H9 (cell line): ENCODE measurements around the gene MYF6. TPM values are rescaled to one million over a fixed set of nuclear protein-coding genes. Genes with fewer than 3 reads are reported as not detected.

ENCODE experiments used
- DNase-seq: peaks from one replicate; pipeline ENCODE4 v3.0.0-alpha.2; 2017
- H2AFZ ChIP-seq: one replicate; pipeline ENCODE4 v1.6.1; 2013; ENCODE audit warnings: mild to moderate bottlenecking, low read length, control low read depth, moderate library complexity
- H2AK5ac ChIP-seq: 2 replicates; pipeline ENCODE4 v1.6.1; 2013; ENCODE audit warnings: low read length, control low read depth, mixed read lengths; ENCODE audit not compliant: insufficient read length
- H2BK120ac ChIP-seq: one replicate; pipeline ENCODE4 v1.6.1; 2013; ENCODE audit warnings: low read depth, mild to moderate bottlenecking, low read length, control low read depth, inconsistent platforms; ENCODE audit not compliant: poor library complexity, severe bottlenecking
- H2BK12ac ChIP-seq: 2 replicates; pipeline ENCODE4 v1.6.1; 2013; ENCODE audit warnings: low read length, control low read depth, mixed read lengths, low read depth; ENCODE audit not compliant: insufficient read length
- H2BK15ac ChIP-seq: 2 replicates; pipeline ENCODE4 v1.6.1; 2013; ENCODE audit warnings: low read depth, low read length, control low read depth
- H2BK20ac ChIP-seq: one replicate; pipeline ENCODE4 v1.6.1; 2013; ENCODE audit warnings: low read depth, mild to moderate bottlenecking, low read length, control low read depth, inconsistent platforms; ENCODE audit not compliant: poor library complexity, severe bottlenecking
- H2BK5ac ChIP-seq: 2 replicates; pipeline ENCODE4 v1.6.1; 2013; ENCODE audit warnings: low read length, control low read depth, mixed read lengths; ENCODE audit not compliant: insufficient read length
- H3K14ac ChIP-seq: 2 replicates; pipeline ENCODE4 v1.6.1; 2013; ENCODE audit warnings: low read length, control low read depth; ENCODE audit not compliant: insufficient read depth
- H3K18ac ChIP-seq: 2 replicates; pipeline ENCODE4 v1.6.1; 2013; ENCODE audit warnings: low read depth, mild to moderate bottlenecking, mixed read lengths, low read length, control low read depth; ENCODE audit not compliant: insufficient read length
- H3K23ac ChIP-seq: 2 replicates; pipeline ENCODE4 v1.6.1; 2013; ENCODE audit warnings: low read length, control low read depth, mixed read lengths, low read depth; ENCODE audit not compliant: insufficient read length
- H3K23me2 ChIP-seq: 2 replicates; pipeline ENCODE4 v1.6.1; 2013; ENCODE audit warnings: low read depth, mild to moderate bottlenecking, mixed read lengths, low read length, control low read depth; ENCODE audit not compliant: insufficient read length, poor library complexity, severe bottlenecking
- H3K27ac ChIP-seq: 2 replicates; pipeline ENCODE4 v1.5.1; 2013; ENCODE audit warnings: low read length, control low read depth, mixed read lengths, low read depth; ENCODE audit not compliant: insufficient read length
- H3K27me3 ChIP-seq: 2 replicates; pipeline ENCODE4 v1.6.1; 2013; ENCODE audit warnings: low read length, control low read depth, inconsistent platforms; ENCODE audit not compliant: insufficient read depth
- H3K4ac ChIP-seq: 2 replicates; pipeline ENCODE4 v1.6.1; 2013; ENCODE audit warnings: low read depth, mild to moderate bottlenecking, control low read depth, inconsistent platforms, low read length, moderate library complexity
- H3K4me1 ChIP-seq: 2 replicates; pipeline ENCODE4 v1.6.1; 2013; ENCODE audit warnings: low read length, control low read depth, inconsistent platforms; ENCODE audit not compliant: insufficient read depth
- H3K4me2 ChIP-seq: 2 replicates; pipeline ENCODE4 v1.6.1; 2013; ENCODE audit warnings: low read length, control low read depth, mixed read lengths; ENCODE audit not compliant: insufficient read length, insufficient read depth
- H3K56ac ChIP-seq: 2 replicates; pipeline ENCODE4 v1.6.1; 2013; ENCODE audit warnings: low read depth, mild to moderate bottlenecking, mixed read lengths, low read length, control low read depth; ENCODE audit not compliant: insufficient read length
- H3K79me1 ChIP-seq: 2 replicates; pipeline ENCODE4 v1.6.1; 2013; ENCODE audit warnings: low read depth, mild to moderate bottlenecking, moderate library complexity, low read length, control low read depth, inconsistent platforms; ENCODE audit not compliant: insufficient read depth, poor library complexity, severe bottlenecking
- H3K79me2 ChIP-seq: 2 replicates; pipeline ENCODE4 v1.6.1; 2013; ENCODE audit warnings: low read length, control low read depth, inconsistent platforms; ENCODE audit not compliant: insufficient read depth
- H3K9ac ChIP-seq: 2 replicates; pipeline ENCODE4 v1.6.1; 2013; ENCODE audit warnings: low read length, control low read depth, mixed read lengths; ENCODE audit not compliant: insufficient read length; ENCODE audit errors: extremely low read depth
- H3K9me3 ChIP-seq: one replicate; pipeline ENCODE4 v1.6.1; 2013; ENCODE audit warnings: low read depth, low read length, inconsistent platforms; ENCODE audit not compliant: control insufficient read depth
- H3T11ph ChIP-seq: one replicate; pipeline ENCODE4 v1.6.1; 2013; ENCODE audit warnings: mild to moderate bottlenecking, low read length, control low read depth, inconsistent platforms
- H4K20me1 ChIP-seq: one replicate; pipeline ENCODE4 v1.6.1; 2013; ENCODE audit not compliant: control insufficient read depth, insufficient read length, insufficient read depth
- H4K5ac ChIP-seq: 2 replicates; pipeline ENCODE4 v1.6.1; 2013; ENCODE audit warnings: low read depth, mild to moderate bottlenecking, mixed read lengths, low read length, control low read depth; ENCODE audit not compliant: insufficient read length
- H4K8ac ChIP-seq: replicated peaks from 2 replicates; pipeline ENCODE4 v1.6.1; 2013; ENCODE audit warnings: low read length, control low read depth, mixed read lengths, low read depth; ENCODE audit not compliant: insufficient read length
- H4K91ac ChIP-seq: 2 replicates; pipeline ENCODE4 v1.6.1; 2013; ENCODE audit warnings: low read depth, mild to moderate bottlenecking, moderate library complexity, mixed read lengths, low read length, control low read depth; ENCODE audit not compliant: insufficient read length
- H3K27ac Mint-ChIP-seq, 3 experiments: 2 replicates in 2 of 3; 3 replicates in 1 of 3; pipeline ENCODE4 v1.8.0; 2020 to 2021; ENCODE audit warnings: mixed read lengths in 3 of 3, mild to moderate bottlenecking in 1 of 3, moderate library complexity in 1 of 3
- H3K27me3 Mint-ChIP-seq: 2 replicates; pipeline ENCODE4 v1.8.0; 2021; ENCODE audit warnings: low read depth, mild to moderate bottlenecking, moderate library complexity, mixed read lengths
- H3K36me3 Mint-ChIP-seq, 3 experiments: 2 replicates in 2 of 3; 3 replicates in 1 of 3; pipeline ENCODE4 v1.8.0; 2020 to 2021; ENCODE audit warnings: low read depth in 3 of 3, mixed read lengths in 3 of 3; ENCODE audit not compliant: insufficient read depth in 1 of 3
- H3K4me1 Mint-ChIP-seq, 2 experiments: 2 replicates each; pipeline ENCODE4 v1.8.0; 2020; ENCODE audit warnings: mixed read lengths in 2 of 2
- H3K4me3 Mint-ChIP-seq, 2 experiments: 2 replicates in 1 of 2; 3 replicates in 1 of 2; pipeline ENCODE4 v1.8.0; 2020 to 2021; ENCODE audit warnings: mild to moderate bottlenecking in 2 of 2, mixed read lengths in 2 of 2, moderate library complexity in 1 of 2
- H3K9me3 Mint-ChIP-seq, 2 experiments: 2 replicates in 1 of 2; 3 replicates in 1 of 2; pipeline ENCODE4 v1.8.0; 2020; ENCODE audit warnings: mild to moderate bottlenecking in 2 of 2, mixed read lengths in 2 of 2, moderate library complexity in 1 of 2
- CTCF ChIP-seq: fragments of 200-600 bp; sonication (generic); conservative IDR thresholded peaks from 3 replicates; pipeline ENCODE4 v1.8.0; 2021; ENCODE audit warnings: antibody characterized with exemption, mild to moderate bottlenecking
- WGBS: extraction: QIAGEN DNeasy Blood & Tissue Kit; methylation state at CpG from one replicate; pipeline ENCODE4 v1.1.7; 2013; ENCODE audit warnings: missing lambda C conversion rate, low lambda C conversion rate, mixed read lengths; ENCODE audit not compliant: insufficient read length; ENCODE audit errors: extremely low coverage; 5-methylcytosine and 5-hydroxymethylcytosine counted together
- total RNA-seq: library from RNA; stranded (reverse); gene quantifications from 2 replicates; pipeline ENCODE4 v1.2.1, GENCODE V29; 2021

The MYF6 gene
- total RNA-seq, 1 experiment from 2014 or later, result not detected

GRCh38 chr12:80697270-80697887 lies 10.1 kb upstream of the MYF6 start:
- Mint-ChIP-seq H3K9me3 (no peaks in the 10 kb centered on the region), H3K4me3 (no peak overlapping the region), H3K4me1 (peaks cover 6 to 9% of the 10 kb centered on the region in 2 experiments), H3K27me3 (peaks cover 14% of the 10 kb centered on the region), H3K36me3 (no peaks in the 10 kb centered on the region), H3K27ac (no peak overlapping the region)
- no peak overlapping the region for H2AK5ac ChIP-seq
- no peak overlapping the region for H2BK5ac ChIP-seq
- no peak overlapping the region for H3K27ac ChIP-seq
- no peaks in the 10 kb centered on the region for H3K79me2 ChIP-seq
- H4K20me1 ChIP-seq, result no peaks in the 10 kb centered on the region
- no peaks in the 10 kb centered on the region for H3K9me3 ChIP-seq
- no peak overlapping the region for H3T11ph ChIP-seq
- H3K56ac ChIP-seq, result no peak overlapping the region
- H4K91ac ChIP-seq, result no peak overlapping the region
- H3K9ac ChIP-seq, result no peak overlapping the region
- no peak overlapping the region for H3K4ac ChIP-seq
- no peak overlapping the region for H2BK12ac ChIP-seq
- no peak overlapping the region for H2BK20ac ChIP-seq
- no peak overlapping the region for H4K5ac ChIP-seq
- no CpG with 5 or more reads among the region's 2 CpGs for WGBS
- DNase-seq, result no peak
- no peaks in the 10 kb centered on the region for H3K23me2 ChIP-seq
- no peak overlapping the region for H2BK15ac ChIP-seq
- H4K8ac ChIP-seq, result no peak overlapping the region
- H3K4me2 ChIP-seq, result no peak overlapping the region
- H3K23ac ChIP-seq, result no peak overlapping the region
- no peak overlapping the region for H3K18ac ChIP-seq
- H3K4me1 ChIP-seq, result no peaks in the 10 kb centered on the region
- H3K27me3 ChIP-seq, result no peaks in the 10 kb centered on the region
- no peak overlapping the region for H2AFZ ChIP-seq
- H3K79me1 ChIP-seq, result no peaks in the 10 kb centered on the region
- no peak for TF ChIP-seq CTCF
- H2BK120ac ChIP-seq, result no peak overlapping the region
- H3K14ac ChIP-seq, result no peak overlapping the region
